Uterus (tissue), 2 donors: ENCODE data around the gene PRKN.

ENCODE experiments used
- CTCF ChIP-seq, 4 experiments: fragments of 200-600 bp in 2 of 4; fragments of 450-650 bp in 2 of 4; sonication (generic) in 2 of 4; IDR thresholded peaks; one replicate each; pipeline ENCODE4 v1.5.1; 2016 to 2019; ENCODE audit warnings: antibody characterized with exemption in 4 of 4, mild to moderate bottlenecking in 2 of 4, moderate library complexity in 1 of 4
- POLR2A ChIP-seq, 2 donors: fragments of 450-650 bp; IDR thresholded peaks; one replicate each; pipeline ENCODE4 v1.6.1; 2016; ENCODE audit warnings: antibody characterized with exemption in 2 of 2, mild to moderate bottlenecking in 1 of 2, moderate library complexity in 1 of 2

- no peak for TF ChIP-seq CTCF (IDR thresholded peaks at IDR 0.05)
- no peak for TF ChIP-seq POLR2A (IDR thresholded peaks at IDR 0.05)
Observed at GRCh38 chr6:161522276-161522675, 1205.3 kb downstream of the PRKN start.
